CD14-positive monocyte (primary cell): ENCODE results near the gene DCAF6. TPM values are rescaled to one million over a fixed set of nuclear protein-coding genes. Genes with fewer than 3 reads are reported as not detected.

Experiments
- DNase-seq, 3 donors: peaks; one replicate each; pipeline ENCODE4 v3.0.0-alpha.2; 2011 to 2022
- H2AFZ ChIP-seq: 2 replicates; pipeline ENCODE4 v1.6.0; 2012; ENCODE audit warnings: mild to moderate bottlenecking, low read depth, low read length, inconsistent platforms; ENCODE audit not compliant: insufficient read depth, poor library complexity, severe bottlenecking
- H3K27ac ChIP-seq, 2 donors: 1 replicate in 1 of 2; 2 replicates in 1 of 2; pipeline ENCODE4 v1.5.1; 2012 to 2013; ENCODE audit warnings: low read length in 2 of 2, control low read depth in 1 of 2, inconsistent platforms in 1 of 2, low read depth in 1 of 2, mild to moderate bottlenecking in 1 of 2
- H3K27me3 ChIP-seq, 2 donors: one replicate each; pipeline versions ENCODE4 v1.6.0 to v1.6.1; 2011 to 2013; ENCODE audit warnings: low read length in 2 of 2; ENCODE audit not compliant: control insufficient read depth in 2 of 2, insufficient read depth in 2 of 2
- H3K36me3 ChIP-seq, 2 donors: replicated peaks in 1 of 2; 1 replicate in 1 of 2; 2 replicates in 1 of 2; pipeline versions ENCODE4 v1.5.1 to v1.6.1; 2012 to 2013; ENCODE audit warnings: low read length in 2 of 2, control low read depth in 1 of 2, inconsistent platforms in 1 of 2, mild to moderate bottlenecking in 1 of 2; ENCODE audit not compliant: insufficient read depth in 2 of 2, control insufficient read depth in 1 of 2
- H3K4me1 ChIP-seq, 2 donors: 1 replicate in 1 of 2; 2 replicates in 1 of 2; pipeline versions ENCODE4 v1.5.1 to v1.6.1; 2012 to 2013; ENCODE audit warnings: low read length in 2 of 2, control low read depth in 1 of 2, inconsistent platforms in 1 of 2, mild to moderate bottlenecking in 1 of 2, moderate library complexity in 1 of 2; ENCODE audit not compliant: insufficient read depth in 2 of 2, control insufficient read depth in 1 of 2
- H3K4me2 ChIP-seq: replicated peaks from 2 replicates; pipeline ENCODE3; 2012; ENCODE audit warnings: low read length, moderate library complexity, mild to moderate bottlenecking; ENCODE audit not compliant: poor library complexity, severe bottlenecking; ENCODE audit errors: extremely low read depth
- H3K4me3 ChIP-seq, 3 experiments: fragments of 200-600 bp in 1 of 3; sonication (generic) in 1 of 3; replicated peaks in 1 of 3; 1 replicate in 2 of 3; 2 replicates in 1 of 3; pipeline ENCODE4 v1.5.1; 2011 to 2013; ENCODE audit warnings: low read length in 3 of 3, mild to moderate bottlenecking in 3 of 3, control low read depth in 2 of 3, low read depth in 2 of 3, inconsistent platforms in 1 of 3, moderate library complexity in 1 of 3
- H3K79me2 ChIP-seq: 2 replicates; pipeline ENCODE4 v1.6.0; 2012; ENCODE audit warnings: mild to moderate bottlenecking, control low read depth, inconsistent platforms, low read length, moderate library complexity; ENCODE audit not compliant: insufficient read depth
- H3K9ac ChIP-seq: 2 replicates; pipeline ENCODE4 v1.6.0; 2017; ENCODE audit warnings: low read length, mild to moderate bottlenecking; ENCODE audit not compliant: insufficient read depth, poor library complexity, severe bottlenecking
- H3K9me3 ChIP-seq, 2 donors: replicated peaks in 1 of 2; 1 replicate in 1 of 2; 2 replicates in 1 of 2; pipeline versions ENCODE4 v1.5.1 to v1.6.1; 2012 to 2013; ENCODE audit warnings: low read length in 2 of 2, control low read depth in 1 of 2; ENCODE audit not compliant: control insufficient read depth in 1 of 2, insufficient read depth in 1 of 2
- H4K20me1 ChIP-seq: 2 replicates; pipeline ENCODE4 v1.6.0; 2012; ENCODE audit warnings: mild to moderate bottlenecking, low read length, control low read depth, moderate library complexity; ENCODE audit not compliant: insufficient read depth
- H3K27ac Mint-ChIP-seq, 7 donors: one replicate each; pipeline ENCODE4 v1.8.0; 2020; ENCODE audit warnings: mild to moderate bottlenecking in 7 of 7, mixed read lengths in 7 of 7, moderate library complexity in 6 of 7, inconsistent platforms in 2 of 7
- H3K27me3 Mint-ChIP-seq, 3 donors: one replicate each; pipeline ENCODE4 v1.8.0; 2021 to 2022; ENCODE audit warnings: low read depth in 3 of 3, mild to moderate bottlenecking in 3 of 3, mixed read lengths in 3 of 3, moderate library complexity in 3 of 3, inconsistent platforms in 1 of 3
- H3K36me3 Mint-ChIP-seq, 2 donors: one replicate each; pipeline ENCODE4 v1.8.0; 2020; ENCODE audit warnings: mixed read lengths in 2 of 2, inconsistent platforms in 1 of 2, mild to moderate bottlenecking in 1 of 2
- H3K4me1 Mint-ChIP-seq: one replicate; pipeline ENCODE4 v1.8.0; 2020; ENCODE audit warnings: mild to moderate bottlenecking, mixed read lengths
- H3K4me3 Mint-ChIP-seq, 2 donors: one replicate each; pipeline ENCODE4 v1.8.0; 2020; ENCODE audit warnings: mild to moderate bottlenecking in 2 of 2, mixed read lengths in 2 of 2, moderate library complexity in 1 of 2
- H3K9me3 Mint-ChIP-seq, 7 donors: one replicate each; pipeline ENCODE4 v1.8.0; 2020 to 2022; ENCODE audit warnings: mixed read lengths in 7 of 7, mild to moderate bottlenecking in 6 of 7, moderate library complexity in 6 of 7, inconsistent platforms in 2 of 7
- CTCF ChIP-seq: fragments of 200-600 bp; IDR thresholded peaks from one replicate; pipeline ENCODE4 v1.8.0; 2022; ENCODE audit warnings: antibody characterized with exemption, mild to moderate bottlenecking
- WGBS: methylation state at CpG from one replicate; pipeline ENCODE4 v1.1.5; 2013; ENCODE audit warnings: missing lambda C conversion rate; ENCODE audit not compliant: insufficient coverage; 5-methylcytosine and 5-hydroxymethylcytosine counted together
- intact Hi-C, 2 donors: fragments of 100-400 bp; cut with micrococcal nuclease; formaldehyde crosslinking; loops; one replicate each; pipeline versions ENCODE4 v1.15.0 to v1.15.1; 2023
- polyA plus RNA-seq, 3 donors: library from polyadenylated mRNA; depleted of rRNA in 1 of 3; unstranded in 2 of 3; stranded (reverse) in 1 of 3; fragments of 300-500 nt in 2 of 3; fragments of >200 nt in 1 of 3; fragmentation: Illumina TruSeq in 2 of 3; gene quantifications; 1 replicate in 2 of 3; 2 replicates in 1 of 3; pipeline ENCODE4 v1.2.3, GENCODE V29; 2012 to 2021

The DCAF6 gene
- polyA plus RNA-seq, 3 donors = 11.8 to 16.1 (median 11.9) TPM

GRCh38 chr1:168057355-168057754 is 120.9 kb downstream of the DCAF6 start:
- H3K4me1 ChIP-seq = peaks cover 6 to 8% of the 10 kb centered on the region in 2 donors
- Mint-ChIP-seq H3K4me1 (peaks cover 8% of the 10 kb centered on the region), H3K36me3 (peaks cover 7 to 12% of the 10 kb centered on the region in 2 donors), H3K4me3 (no peak overlapping the region), H3K9me3 (peaks cover 0 to 5% (median 3%) of the 10 kb centered on the region in 7 donors), H3K27ac (no peak overlapping the region), H3K27me3 (no peaks in the 10 kb centered on the region)
- DNase-seq = no peak
- H3K9me3 ChIP-seq = no peaks in the 10 kb centered on the region
- no peak overlapping the region for H3K9ac ChIP-seq
- no peaks in the 10 kb centered on the region for H3K27me3 ChIP-seq
- no peaks in the 10 kb centered on the region for H3K79me2 ChIP-seq
- no peaks in the 10 kb centered on the region for H4K20me1 ChIP-seq
- intact Hi-C loops = no loop called here
- no peak overlapping the region for H3K4me2 ChIP-seq
- H2AFZ ChIP-seq = no peak overlapping the region
- no peak overlapping the region for H3K4me3 ChIP-seq
- no peak overlapping the region for H3K27ac ChIP-seq
- WGBS = no CpG with 5 or more reads among the region's 1 CpG
- peaks cover 2 to 9% of the 10 kb centered on the region in 2 donors for H3K36me3 ChIP-seq
- no peak for TF ChIP-seq CTCF

GRCh38 chr1:168057921-168058320 is 121.4 kb downstream of the DCAF6 start:
- no peaks in the 10 kb centered on the region for H4K20me1 ChIP-seq

More at GRCh38 chr1:168057921-168058320, 121.4 kb downstream of the DCAF6 start:
- Histone ChIP-seq H3K4me1 (peaks cover 6 to 8% of the 10 kb centered on the region in 2 donors), H3K36me3 (peaks cover 2 to 4% of the 10 kb centered on the region in 2 donors), H3K4me3 (no peak overlapping the region), H3K27me3 (no peaks in the 10 kb centered on the region), H3K9ac (no peak overlapping the region), H2AFZ (no peak overlapping the region), H3K27ac (no peak overlapping the region), H3K4me2 (no peak overlapping the region), H3K9me3 (no peaks in the 10 kb centered on the region), H3K79me2 (no peaks in the 10 kb centered on the region)
- peaks cover 7 to 12% of the 10 kb centered on the region in 2 donors for H3K36me3 Mint-ChIP-seq
- H3K27ac Mint-ChIP-seq = no peak overlapping the region
- H3K27me3 Mint-ChIP-seq = no peaks in the 10 kb centered on the region
- H3K9me3 Mint-ChIP-seq = peaks cover 0 to 5% (median 3%) of the 10 kb centered on the region in 7 donors
- no peak for DNase-seq
- no peak for TF ChIP-seq CTCF
- no peak overlapping the region for H3K4me3 Mint-ChIP-seq
- WGBS = no CpG with 5 or more reads among the region's 2 CpGs
- intact Hi-C loops = no loop called here
- H3K4me1 Mint-ChIP-seq = peaks cover 8% of the 10 kb centered on the region
